ENCODE measurements around the gene ELMO3.

Gene ELMO3

GRCh38 chr16:67226804-67227566 lies 28.1 kb downstream of the ELMO3 start, which contains the start of gene TMEM208:
Gene TMEM208, plus strand, starts transcription at chr16:67227130. Its CDS starts 89 bp downstream, at chr16:67227219.
- peak; percentile 98 for DNase-seq

GRCh38 chr16:67227567-67227921 lies 28.6 kb downstream of the ELMO3 start:
- no peak for DNase-seq

GRCh38 chr16:67228034-67228785 lies 29.3 kb downstream of the ELMO3 start:
- no peak for DNase-seq

DNA sequence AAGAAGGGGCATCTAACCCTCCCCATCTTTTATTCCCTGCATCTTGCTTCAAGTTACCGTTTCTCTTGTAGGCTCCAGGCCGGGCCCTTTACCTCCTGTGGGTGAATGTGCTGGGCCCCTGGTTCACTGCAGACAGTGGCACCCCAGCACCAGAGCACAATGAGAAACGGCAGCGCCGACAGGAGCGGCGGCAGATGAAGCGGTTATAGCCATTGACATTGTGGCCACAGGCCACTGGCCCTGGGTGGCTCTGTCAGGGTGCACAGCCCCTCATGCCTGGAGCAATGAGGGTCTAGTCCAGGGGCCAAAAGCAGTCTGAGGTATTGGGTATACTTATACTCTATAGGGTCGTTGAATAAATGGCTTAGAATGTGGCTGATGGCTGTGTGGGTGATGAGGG lies 30.0 kb downstream of the ELMO3 start:
- DNase-seq = no peak

DNA sequence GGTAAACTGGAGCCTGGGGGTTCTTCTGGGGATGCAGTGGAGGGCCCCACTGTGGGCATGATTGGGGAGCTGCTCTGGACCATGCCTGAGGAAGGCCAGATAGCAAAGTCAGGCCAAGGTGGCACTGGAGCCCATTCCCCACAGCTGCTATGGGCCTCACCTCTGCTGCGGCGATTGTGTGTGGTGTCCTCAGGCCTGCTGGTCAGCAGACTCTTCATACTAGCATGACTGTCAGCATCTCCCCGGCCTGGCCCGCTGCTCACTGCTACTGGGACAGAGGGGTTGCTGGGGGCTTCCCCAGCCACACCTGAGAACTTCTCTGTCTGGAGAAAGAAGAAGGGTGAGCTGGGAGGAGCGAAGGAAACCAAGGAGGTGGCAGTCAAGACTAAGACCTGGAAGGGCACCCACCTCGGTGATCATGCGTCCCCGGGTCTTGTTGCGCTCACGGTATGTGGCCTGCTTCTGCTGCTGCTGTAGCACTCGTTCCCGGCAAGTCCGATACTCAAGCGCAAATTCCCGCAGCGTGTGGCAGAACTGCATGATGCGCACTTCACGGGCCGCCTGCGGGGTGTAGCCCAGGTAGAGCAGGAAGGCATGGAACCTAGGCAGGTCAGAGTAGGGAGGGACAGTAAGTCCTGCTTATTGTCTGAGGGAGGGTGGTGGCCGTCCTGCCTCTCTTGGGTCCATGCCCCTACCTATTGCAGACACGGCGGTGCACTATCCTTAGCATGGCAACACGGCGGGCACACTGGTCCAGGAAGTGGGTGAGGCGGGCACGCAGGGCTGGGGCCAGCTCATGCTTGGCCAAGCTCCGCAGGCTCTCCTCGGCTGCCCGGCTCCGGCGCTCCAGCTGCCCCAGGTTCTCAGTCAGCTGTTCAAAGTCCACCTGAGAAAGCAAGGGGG lies 31.2 kb downstream of the ELMO3 start:
- no peak for DNase-seq

GRCh38 chr16:67230809-67231660 lies 32.1 kb downstream of the ELMO3 start:
- no peak for DNase-seq

DNA sequence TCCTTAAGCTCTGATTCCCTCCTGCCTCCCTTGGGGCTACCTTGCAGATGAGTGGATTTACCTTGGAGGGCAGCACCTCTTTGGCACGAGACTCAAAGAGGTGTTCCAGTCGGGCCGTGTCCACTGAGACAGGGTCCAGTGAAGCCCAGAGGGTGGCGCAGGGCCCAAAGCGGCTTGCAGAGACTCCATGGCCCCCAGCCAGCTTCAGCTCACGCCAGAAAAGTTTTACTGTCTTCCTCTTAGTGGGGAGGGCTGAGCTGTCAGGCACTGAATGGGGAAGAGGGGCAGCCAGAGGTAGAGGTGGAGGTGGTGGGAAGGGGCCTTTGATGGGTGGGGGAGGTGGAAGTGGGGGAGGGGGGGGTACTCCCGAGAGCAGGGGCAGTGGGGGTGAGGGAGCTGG lies 34.7 kb downstream of the ELMO3 start:
- no peak for DNase-seq

DNA sequence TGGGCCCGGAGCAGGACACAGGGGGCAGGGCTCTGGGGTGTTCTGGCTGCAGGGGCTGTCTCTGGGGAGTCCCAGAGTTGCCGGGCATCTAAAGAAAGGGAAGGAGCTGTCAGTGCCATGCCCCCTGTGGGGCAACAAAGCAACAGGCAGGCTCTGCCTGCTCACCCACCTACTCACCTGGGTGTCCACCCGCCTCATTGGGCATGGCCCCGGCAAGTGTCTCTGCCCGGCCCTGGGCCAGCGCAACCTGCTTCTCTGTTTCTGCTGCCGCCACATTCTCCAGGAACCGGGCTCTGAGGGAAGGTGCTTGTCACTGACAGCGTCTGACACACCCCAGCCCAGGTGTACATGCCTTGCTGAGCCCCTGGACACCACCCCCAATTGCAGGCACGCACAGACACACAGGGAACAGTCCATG lies 35.3 kb downstream of the ELMO3 start:
- no peak for DNase-seq

GRCh38 chr16:67235816-67236562 lies 37.1 kb downstream of the ELMO3 start:
- DNase-seq = peak; percentile 36

DNA sequence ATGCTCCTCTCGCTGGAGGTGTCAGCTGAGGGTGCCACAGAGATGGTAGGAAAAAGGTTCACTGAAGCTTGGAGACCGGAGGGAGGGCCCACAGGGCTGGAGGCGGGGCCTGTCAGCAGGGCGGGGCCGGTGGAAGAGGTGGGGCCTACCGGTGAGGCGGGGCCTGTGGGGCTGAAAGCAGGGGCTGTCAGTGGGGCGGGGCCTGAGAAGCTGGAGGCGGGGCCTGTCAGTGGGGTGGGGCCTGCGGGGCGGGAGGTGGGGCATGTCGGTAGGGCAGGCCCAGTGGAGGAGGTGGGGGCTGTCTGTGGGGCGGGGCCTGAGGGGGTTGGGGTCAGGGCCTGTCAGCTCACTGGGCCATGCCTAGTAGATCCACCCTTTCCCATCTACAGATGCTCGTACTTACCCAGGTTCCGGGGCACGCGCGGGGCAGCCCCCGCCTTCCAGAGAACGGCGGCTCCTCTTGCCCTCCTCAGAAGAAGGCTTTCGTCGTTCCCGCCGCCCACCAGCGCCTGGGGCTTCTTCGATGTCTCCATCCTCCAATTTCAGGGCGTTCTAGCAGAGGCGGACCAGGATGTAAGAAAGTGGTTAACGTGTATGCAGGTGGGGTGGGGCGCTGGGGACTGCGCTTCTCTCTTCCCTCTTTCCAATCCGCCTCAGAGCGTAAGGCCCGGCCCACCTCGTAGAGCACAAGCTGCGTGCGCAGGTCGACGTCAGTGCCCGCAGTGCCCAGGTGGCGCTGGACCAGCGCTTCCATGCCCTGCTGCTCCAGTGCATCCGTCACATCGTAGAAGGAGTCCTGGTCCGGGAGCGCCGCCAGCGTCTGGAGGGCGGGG lies 37.8 kb downstream of the ELMO3 start:
- DNase-seq = peak; percentile 53

- DNase-seq = no peak
Measured at GRCh38 chr16:67237396-67238277, 38.7 kb downstream of the ELMO3 start.

GRCh38 chr16:67238278-67238575 lies 39.3 kb downstream of the ELMO3 start:
- no peak for DNase-seq

DNA sequence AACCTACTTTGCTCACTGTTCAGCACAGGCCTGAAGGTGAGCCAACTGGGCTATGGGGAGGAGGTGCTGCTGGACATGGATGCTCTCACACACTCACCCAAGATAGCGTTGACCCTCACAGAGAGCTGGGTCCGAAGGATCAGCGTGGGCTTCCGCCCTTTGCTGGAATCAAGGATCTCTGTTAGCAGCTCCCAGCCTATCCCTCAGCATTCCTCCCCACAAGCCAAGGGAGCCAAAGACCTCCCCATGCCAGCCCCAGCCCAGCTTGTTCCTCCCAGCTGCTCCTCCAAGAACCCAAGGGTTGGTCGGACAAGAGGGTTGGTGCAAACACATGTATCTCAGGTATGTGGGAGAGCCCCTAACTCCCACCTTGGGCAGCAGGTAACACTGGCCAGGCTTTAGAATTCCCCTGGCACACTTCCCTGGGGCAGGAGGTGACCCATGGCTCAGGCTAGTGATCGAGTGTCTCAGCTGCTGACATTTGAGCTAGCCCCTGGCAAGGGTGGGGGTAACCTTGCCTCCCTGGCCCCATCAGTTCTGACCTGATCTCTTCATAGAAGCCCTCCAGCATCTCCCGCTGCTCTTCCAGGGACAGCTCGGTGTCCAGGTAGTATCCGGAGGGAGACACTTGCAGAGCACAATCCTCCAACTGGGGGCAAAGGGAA lies 40.0 kb downstream of the ELMO3 start:
- no peak for DNase-seq

DNA sequence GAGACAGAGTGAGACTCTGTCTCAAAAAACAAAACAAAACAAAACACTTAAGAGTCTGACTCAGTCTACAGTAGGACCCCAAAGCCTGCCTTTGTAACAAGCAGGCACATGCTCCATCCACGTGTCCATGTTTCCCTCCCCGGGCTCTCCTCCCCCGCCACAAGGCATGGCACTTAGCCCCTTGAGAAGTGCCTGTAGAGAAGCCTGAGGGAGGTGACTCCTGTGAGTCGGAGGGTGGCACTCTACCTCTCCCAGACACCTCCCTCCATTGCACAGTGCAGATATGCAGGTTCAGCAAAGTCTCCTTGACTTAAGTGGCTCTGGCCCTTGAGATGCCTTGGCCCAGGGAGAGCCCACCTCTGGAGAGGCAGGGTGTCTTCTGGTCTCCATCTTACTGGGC lies 41.6 kb downstream of the ELMO3 start:
- DNase-seq = no peak

- no peak for DNase-seq
Measured at GRCh38 chr16:67241008-67241900, 42.3 kb downstream of the ELMO3 start.

DNA sequence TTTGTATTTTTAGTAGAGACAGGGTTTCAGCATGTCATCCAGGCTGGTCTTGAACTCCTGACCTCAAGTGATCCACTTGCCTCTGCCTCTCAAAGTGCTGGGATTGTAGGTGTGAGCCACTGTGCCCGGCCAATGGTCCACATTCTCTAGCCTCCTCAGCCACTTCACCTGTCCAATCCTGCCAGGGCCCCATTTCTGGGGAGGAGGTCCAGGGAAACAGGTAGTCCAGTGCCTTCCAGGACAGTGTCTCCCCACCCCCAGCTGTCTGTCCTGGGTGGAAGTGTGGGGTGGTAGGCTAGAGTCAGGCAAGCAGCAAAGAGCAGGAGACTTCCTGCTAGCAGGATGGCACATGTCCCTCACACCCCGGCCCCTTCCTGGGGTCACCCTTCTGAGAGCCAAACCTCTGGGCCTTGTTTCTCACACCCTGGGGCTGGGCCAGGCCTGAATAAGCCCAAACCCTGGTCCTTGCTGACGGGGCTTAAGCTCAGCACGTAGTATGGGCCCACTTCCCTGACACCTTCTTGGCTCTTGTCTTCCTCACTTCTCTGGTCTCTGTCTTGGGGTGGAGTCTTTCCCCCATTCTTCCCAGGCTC lies 43.3 kb downstream of the ELMO3 start:
- DNase-seq = no peak

- DNase-seq = no peak
Measured at GRCh38 chr16:67243481-67243880, 44.5 kb downstream of the ELMO3 start.

Data from effector CD4-positive, alpha-beta T cell (primary cell).